Breast epithelium (tissue), 4 donors: ENCODE data around the gene SRRM2. TPM values are rescaled to one million over a fixed set of nuclear protein-coding genes. Genes with fewer than 3 reads are reported as not detected.

ENCODE experiments used
- DNase-seq, 2 donors: peaks; one replicate each; pipeline ENCODE4 v3.0.0-alpha.2; 2019; ENCODE audit warnings: low spot score in 2 of 2
- H3K27ac ChIP-seq, 2 donors: fragments of 200-600 bp; sonication (generic) in 1 of 2; one replicate each; pipeline ENCODE4 v1.5.1; 2016 to 2019; ENCODE audit warnings: mild to moderate bottlenecking in 1 of 2
- H3K27me3 ChIP-seq, 2 donors: fragments of 200-600 bp; sonication (generic) in 1 of 2; one replicate each; pipeline versions ENCODE4 v1.5.1 to v1.6.0; 2017 to 2019; ENCODE audit warnings: control low read depth in 1 of 2, mild to moderate bottlenecking in 1 of 2
- H3K36me3 ChIP-seq: fragments of 200-600 bp; one replicate; pipeline ENCODE4 v1.5.1; 2019
- H3K4me1 ChIP-seq, 2 donors: fragments of 200-600 bp; sonication (generic); one replicate each; pipeline ENCODE4 v1.5.1; 2016 to 2019; ENCODE audit warnings: control low read depth in 1 of 2
- H3K4me3 ChIP-seq, 3 donors: fragments of 200-600 bp; sonication (generic); 1 replicate in 2 of 3; 2 replicates in 1 of 3; pipeline ENCODE4 v1.5.1; 2016 to 2019; ENCODE audit warnings: mild to moderate bottlenecking in 3 of 3, moderate library complexity in 2 of 3
- H3K9me3 ChIP-seq, 2 donors: fragments of 200-600 bp; sonication (generic) in 1 of 2; one replicate each; pipeline ENCODE4 v1.5.1; 2016 to 2019; ENCODE audit warnings: control low read depth in 1 of 2
- POLR2A ChIP-seq: fragments of 450-650 bp; IDR thresholded peaks from one replicate; pipeline ENCODE4 v1.6.1; 2016; ENCODE audit warnings: antibody characterized with exemption, mild to moderate bottlenecking, moderate library complexity
- POLR2AphosphoS5 ChIP-seq, 3 donors: sonication (generic); formaldehyde crosslinking; IDR thresholded peaks; one replicate each; pipeline ENCODE4 v1.6.1; 2017; ENCODE audit warnings: antibody characterized with exemption in 3 of 3
- intact Hi-C: fragments of 100-400 bp; cut with DNase I; formaldehyde crosslinking; loops from one replicate; pipeline ENCODE4 v1.15.1; 2023; ENCODE audit warnings: low total_unique reads
- total RNA-seq, 3 donors: library from RNA; depleted of rRNA; stranded (reverse); fragments of >200 nt; gene quantifications; one replicate each; pipeline ENCODE4 v1.1.0, GENCODE V29; 2016
- TF ChIP-seq, protein P1 (sequence below), 3 donors: fragments of 450-650 bp; IDR thresholded peaks; one replicate each; pipeline ENCODE4 v1.5.1; 2016 to 2017; ENCODE audit warnings: antibody characterized with exemption in 3 of 3, mild to moderate bottlenecking in 3 of 3, moderate library complexity in 3 of 3

Gene SRRM2
- total RNA-seq: 100 to 1,000 TPM; 229 to 416 (median 388) TPM

DNA sequence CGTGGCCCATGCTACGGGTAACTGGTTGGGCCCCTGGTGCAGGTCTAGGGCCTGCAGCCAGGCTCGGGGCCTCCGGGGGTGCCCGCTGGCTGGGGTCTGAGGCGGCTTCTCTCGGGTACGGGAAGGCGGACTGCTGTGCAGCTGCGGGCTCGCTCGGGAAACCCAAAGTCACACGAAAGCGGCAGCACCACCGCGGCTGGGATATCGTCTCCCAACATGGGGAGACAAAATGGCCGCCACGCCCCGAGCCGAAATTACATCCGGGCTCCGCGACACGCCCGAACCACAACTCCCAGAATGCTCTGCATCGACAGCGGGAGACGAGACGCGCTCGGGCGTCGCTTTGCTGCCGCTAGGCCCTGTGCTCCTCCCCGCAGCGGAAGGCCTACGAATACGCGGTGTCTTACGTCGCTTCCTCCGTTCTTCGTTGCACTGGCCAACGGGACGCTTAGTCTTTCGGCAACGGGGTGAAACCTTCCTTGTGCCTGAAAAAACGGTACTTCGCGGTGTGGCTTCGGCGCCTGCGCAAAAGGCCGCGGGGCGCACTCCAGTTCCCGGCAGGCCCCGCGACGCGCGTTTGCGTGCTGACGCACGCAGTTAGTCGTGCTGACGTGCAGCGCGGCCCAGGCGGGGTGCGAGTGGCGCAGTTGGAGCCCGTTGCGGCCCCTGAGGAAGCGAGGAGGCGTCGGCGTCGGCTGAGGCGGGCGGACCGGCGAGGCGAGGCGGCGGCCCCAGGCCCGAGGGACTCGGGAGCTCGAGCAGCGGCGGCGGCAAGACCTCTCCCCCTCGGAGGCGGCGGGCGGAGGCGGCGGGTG, at the start of gene SRRM2:
Gene SRRM2 (plus strand): TSS at position 604 of the 815 bp plus-strand sequence. CDS start 3,727 bp downstream, outside the sequence.
- H3K27me3 ChIP-seq: no peaks in the 10 kb centered on the region
- intact Hi-C loops: loop anchor here (10.0 kb wide), 1 partner anchor 103 kb away; the partner anchor contains the start of gene PRSS22
- H3K4me1 ChIP-seq: peaks cover 6 to 22% of the 10 kb centered on the region in 2 donors
- peak; percentile 94 to 98 (median 97) for TF ChIP-seq POLR2AphosphoS5 (IDR thresholded peaks at IDR 0.05)
- TF ChIP-seq, protein P1, sequence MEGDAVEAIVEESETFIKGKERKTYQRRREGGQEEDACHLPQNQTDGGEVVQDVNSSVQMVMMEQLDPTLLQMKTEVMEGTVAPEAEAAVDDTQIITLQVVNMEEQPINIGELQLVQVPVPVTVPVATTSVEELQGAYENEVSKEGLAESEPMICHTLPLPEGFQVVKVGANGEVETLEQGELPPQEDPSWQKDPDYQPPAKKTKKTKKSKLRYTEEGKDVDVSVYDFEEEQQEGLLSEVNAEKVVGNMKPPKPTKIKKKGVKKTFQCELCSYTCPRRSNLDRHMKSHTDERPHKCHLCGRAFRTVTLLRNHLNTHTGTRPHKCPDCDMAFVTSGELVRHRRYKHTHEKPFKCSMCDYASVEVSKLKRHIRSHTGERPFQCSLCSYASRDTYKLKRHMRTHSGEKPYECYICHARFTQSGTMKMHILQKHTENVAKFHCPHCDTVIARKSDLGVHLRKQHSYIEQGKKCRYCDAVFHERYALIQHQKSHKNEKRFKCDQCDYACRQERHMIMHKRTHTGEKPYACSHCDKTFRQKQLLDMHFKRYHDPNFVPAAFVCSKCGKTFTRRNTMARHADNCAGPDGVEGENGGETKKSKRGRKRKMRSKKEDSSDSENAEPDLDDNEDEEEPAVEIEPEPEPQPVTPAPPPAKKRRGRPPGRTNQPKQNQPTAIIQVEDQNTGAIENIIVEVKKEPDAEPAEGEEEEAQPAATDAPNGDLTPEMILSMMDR (IDR thresholded peaks at IDR 0.05): peak; percentile 11 to 20 (median 18)
- peak; percentile 90 for TF ChIP-seq POLR2A
- no peaks in the 10 kb centered on the region for H3K9me3 ChIP-seq
- no peaks in the 10 kb centered on the region for H3K36me3 ChIP-seq
- DNase-seq: peak; percentile 93 to 95
- peak within 1 kb of the TSS; percentile 82 to 94 (median 83) for H3K4me3 ChIP-seq
- peak within 1 kb of the TSS; percentile 99 to 100 for H3K27ac ChIP-seq

DNA sequence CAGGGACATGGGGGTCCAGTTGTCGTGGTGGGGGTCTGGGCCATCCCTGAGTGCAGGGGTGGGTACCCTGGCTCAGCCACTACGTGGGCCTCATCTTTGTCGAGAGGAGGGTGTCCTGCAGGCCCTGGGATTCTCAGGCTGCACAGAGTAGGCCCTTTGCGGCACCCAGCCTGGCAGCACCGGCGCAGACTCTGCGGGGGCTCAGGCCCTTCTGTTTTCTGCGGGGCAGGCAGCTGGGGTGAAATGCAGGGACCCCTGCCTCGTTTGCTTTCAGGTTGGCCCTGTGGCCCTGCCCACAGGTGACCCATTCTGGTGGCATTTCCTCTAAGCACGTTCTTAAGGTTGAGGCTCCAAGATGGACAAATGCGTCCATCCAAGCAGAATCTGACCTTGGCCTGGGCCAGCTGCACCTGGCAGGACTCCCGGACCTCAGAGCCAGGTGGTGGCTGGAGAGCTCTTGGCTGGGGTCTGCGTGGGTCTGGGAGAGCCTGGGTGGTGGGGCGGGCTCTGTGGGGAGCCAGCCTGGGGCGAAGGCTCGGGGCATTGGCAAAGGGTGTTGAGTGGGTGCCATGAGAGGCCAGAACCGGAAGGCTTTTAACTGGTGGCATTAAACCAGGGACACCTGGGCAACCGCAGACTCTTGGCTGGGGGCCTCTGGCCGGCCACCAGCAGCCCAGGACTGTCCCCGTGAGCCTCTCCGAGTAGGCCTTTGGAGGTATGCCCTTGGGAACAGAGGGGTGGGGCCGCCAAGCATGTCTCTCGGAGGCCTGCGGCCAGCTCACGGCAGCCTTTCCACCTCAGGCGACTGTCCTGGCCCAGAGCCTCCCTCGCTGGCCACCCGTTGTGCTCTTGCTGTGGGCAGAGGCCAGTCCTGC, 49.3 kb upstream of the SRRM2 start:
- Histone ChIP-seq H3K4me1 (peaks cover 0 to 8% of the 10 kb centered on the region in 2 donors), H3K36me3 (peaks cover 22% of the 10 kb centered on the region), H3K4me3 (no peak overlapping the region), H3K27ac (no peak overlapping the region), H3K9me3 (no peaks in the 10 kb centered on the region), H3K27me3 (no peaks in the 10 kb centered on the region)
- TF ChIP-seq POLR2AphosphoS5 (IDR thresholded peaks at IDR 0.05) (no peak), POLR2A (no peak)
- TF ChIP-seq, protein P1 (IDR thresholded peaks at IDR 0.05): no peak
- intact Hi-C loops: no loop called here
- no peak for DNase-seq

DNA sequence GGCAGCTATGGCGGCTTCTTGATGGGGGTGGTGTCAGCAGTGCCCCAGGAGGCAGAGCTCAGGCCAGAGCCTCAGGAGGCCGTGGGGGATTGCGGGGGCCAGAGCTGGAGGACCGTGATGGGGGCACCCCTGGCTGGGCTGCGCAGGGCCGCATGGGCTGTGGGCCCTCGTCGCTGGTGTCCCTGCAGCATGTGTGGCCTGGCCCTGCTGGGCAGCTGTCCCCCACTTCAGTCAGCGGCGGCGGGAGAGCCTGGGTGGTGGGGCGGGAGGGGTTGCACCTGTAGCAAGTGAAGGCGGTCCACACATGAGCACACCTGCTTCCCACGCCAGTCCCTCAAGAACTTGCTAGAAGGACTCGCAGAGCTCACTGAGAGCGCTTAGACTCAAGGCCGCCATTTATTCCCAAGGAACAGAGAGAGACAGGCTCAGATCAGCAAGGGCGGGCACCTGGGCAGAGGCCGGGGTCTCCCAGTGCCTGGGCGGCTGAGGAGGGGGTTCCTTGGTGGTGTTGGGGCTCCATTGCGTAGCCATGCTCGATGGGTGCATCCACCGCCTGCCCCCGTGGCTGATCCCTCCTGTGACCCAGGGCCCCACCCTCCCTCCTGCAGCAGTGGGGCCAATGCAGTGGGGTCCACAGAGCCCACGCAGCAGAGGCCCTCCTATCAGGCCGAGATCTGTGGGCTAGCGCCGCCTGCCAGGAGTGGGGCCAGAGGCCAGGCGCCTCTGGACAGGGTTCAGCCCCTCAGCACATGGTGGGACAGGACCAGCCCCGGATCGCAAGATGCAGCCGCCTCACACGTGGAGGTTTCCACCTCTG, 48.1 kb upstream of the SRRM2 start:
- H3K36me3 ChIP-seq: peaks cover 23% of the 10 kb centered on the region
- no peak overlapping the region for H3K4me3 ChIP-seq
- peaks cover 0 to 8% of the 10 kb centered on the region in 2 donors for H3K4me1 ChIP-seq
- no peaks in the 10 kb centered on the region for H3K27me3 ChIP-seq
- intact Hi-C loops: no loop called here
- H3K9me3 ChIP-seq: no peaks in the 10 kb centered on the region
- H3K27ac ChIP-seq: no peak overlapping the region
- no peak for DNase-seq
- TF ChIP-seq POLR2AphosphoS5 (IDR thresholded peaks at IDR 0.05) (no peak), POLR2A (no peak)
- TF ChIP-seq, protein P1 (IDR thresholded peaks at IDR 0.05): no peak

DNA sequence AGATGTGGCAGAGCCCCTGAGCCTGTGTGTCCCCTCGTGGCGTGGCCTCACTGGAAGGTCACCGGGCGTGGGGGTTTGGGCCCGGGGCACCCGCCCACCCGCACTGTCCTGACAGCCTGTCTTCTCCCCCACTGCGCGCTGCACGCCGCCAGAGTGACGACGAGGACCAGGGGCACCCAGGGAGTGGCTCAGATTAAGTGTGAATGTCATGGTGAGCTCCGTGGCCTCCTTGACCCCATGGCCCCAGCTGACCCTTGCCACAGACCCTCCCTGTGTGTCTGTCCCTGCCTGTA, 47.5 kb upstream of the SRRM2 start:
- intact Hi-C loops: no loop called here
- TF ChIP-seq POLR2A: no peak
- TF ChIP-seq POLR2AphosphoS5 (IDR thresholded peaks at IDR 0.05): no peak
- TF ChIP-seq, protein P1 (IDR thresholded peaks at IDR 0.05): no peak
- peaks cover 17% of the 10 kb centered on the region for H3K36me3 ChIP-seq
- H3K4me1 ChIP-seq: peaks cover 0 to 8% of the 10 kb centered on the region in 2 donors
- no peaks in the 10 kb centered on the region for H3K9me3 ChIP-seq
- DNase-seq: no peak
- no peaks in the 10 kb centered on the region for H3K27me3 ChIP-seq
- no peak overlapping the region for H3K27ac ChIP-seq
- no peak overlapping the region for H3K4me3 ChIP-seq
